GM23338 (cell line): ENCODE results near the gene PDCD1. TPM values are rescaled to one million over a fixed set of nuclear protein-coding genes. Genes with fewer than 3 reads are reported as not detected.

Experiments used
- ATAC-seq: fragments of 200-7000 bp; cut with Tn5 transposase; 3 replicates; pipeline ENCODE4 v1.9.1; 2020
- DNase-seq: peaks from one replicate; pipeline ENCODE4 v3.0.0-alpha.2; 2015; ENCODE audit warnings: low spot score
- H2AFZ ChIP-seq: fragments of 200-600 bp; sonication (generic); 2 replicates; pipeline ENCODE4 v1.8.0; 2016; ENCODE audit warnings: antibody characterized with exemption, mild to moderate bottlenecking, moderate library complexity
- H3F3A ChIP-seq: fragments of 200-600 bp; sonication (generic); replicated peaks from 2 replicates; pipeline ENCODE4 v1.8.0; 2017; ENCODE audit warnings: antibody characterized with exemption, mixed run types, low read depth
- H3K27ac ChIP-seq: fragments of 200-600 bp; sonication (generic); 2 replicates; pipeline ENCODE4 v1.6.1; 2016; ENCODE audit warnings: low read depth
- H3K27me3 ChIP-seq: fragments of 200-600 bp; sonication (generic); 2 replicates; pipeline ENCODE4 v1.8.0; 2016; ENCODE audit warnings: mild to moderate bottlenecking, mixed run types, moderate library complexity; ENCODE audit not compliant: insufficient read depth
- H3K36me3 ChIP-seq: fragments of 200-600 bp; sonication (generic); 2 replicates; pipeline ENCODE4 v1.8.0; 2016; ENCODE audit warnings: mild to moderate bottlenecking; ENCODE audit not compliant: insufficient read depth
- H3K4me1 ChIP-seq: fragments of 200-600 bp; sonication (generic); 2 replicates; pipeline ENCODE4 v1.8.0; 2016; ENCODE audit warnings: mild to moderate bottlenecking, moderate library complexity; ENCODE audit not compliant: insufficient read depth
- H3K4me2 ChIP-seq: fragments of 200-600 bp; sonication (generic); 2 replicates; pipeline ENCODE4 v1.7.1; 2017; ENCODE audit warnings: mixed run types
- H3K4me3 ChIP-seq: fragments of 200-600 bp; sonication (generic); 2 replicates; pipeline ENCODE4 v1.6.1; 2016; ENCODE audit warnings: mixed run types
- H3K79me2 ChIP-seq: fragments of 200-600 bp; sonication (generic); replicated peaks from 2 replicates; pipeline ENCODE4 v1.8.0; 2017; ENCODE audit warnings: mild to moderate bottlenecking; ENCODE audit not compliant: insufficient read depth
- H3K9me2 ChIP-seq: fragments of 200-600 bp; sonication (generic); 2 replicates; pipeline ENCODE4 v1.8.0; 2017; ENCODE audit not compliant: insufficient read depth
- H4K20me1 ChIP-seq: fragments of 200-600 bp; sonication (generic); replicated peaks from 2 replicates; pipeline ENCODE4 v1.8.0; 2017; ENCODE audit warnings: mild to moderate bottlenecking; ENCODE audit not compliant: insufficient read depth
- H3K27ac Mint-ChIP-seq: 2 replicates; pipeline ENCODE4 v1.8.0; 2020; ENCODE audit warnings: inconsistent platforms, mild to moderate bottlenecking, moderate library complexity, mixed read lengths
- H3K27me3 Mint-ChIP-seq: 3 replicates; pipeline ENCODE4 v1.8.0; 2022; ENCODE audit warnings: low read depth, mild to moderate bottlenecking, moderate library complexity, mixed read lengths, inconsistent platforms; ENCODE audit not compliant: insufficient read depth, poor library complexity
- H3K36me3 Mint-ChIP-seq: 3 replicates; pipeline ENCODE4 v1.8.0; 2021; ENCODE audit warnings: low read depth, mild to moderate bottlenecking, inconsistent platforms, moderate library complexity, mixed read lengths
- H3K4me1 Mint-ChIP-seq: 3 replicates; pipeline ENCODE4 v1.8.0; 2020; ENCODE audit warnings: mild to moderate bottlenecking, inconsistent platforms, mixed read lengths
- H3K4me3 Mint-ChIP-seq: 3 replicates; pipeline ENCODE4 v1.8.0; 2021; ENCODE audit warnings: moderate library complexity, mild to moderate bottlenecking, inconsistent platforms, mixed read lengths
- H3K9me3 Mint-ChIP-seq: 3 replicates; pipeline ENCODE4 v1.8.0; 2020; ENCODE audit warnings: moderate library complexity, mild to moderate bottlenecking, inconsistent platforms, mixed read lengths
- CREB1 ChIP-seq: fragments of 250-450 bp; sonication (Bioruptor Pico); IDR thresholded peaks from 2 replicates; pipeline ENCODE4 v1.5.0; 2020; ENCODE audit warnings: low read depth, mild to moderate bottlenecking, moderate library complexity
- CTCF ChIP-seq, 2 experiments: fragments of 200-600 bp in 1 of 2; sonication (generic) in 1 of 2; conservative IDR thresholded peaks; 2 replicates each; pipeline versions ENCODE4 v1.5.1 to v1.6.1; 2016 to 2017; ENCODE audit warnings: antibody characterized with exemption in 2 of 2, low read depth in 2 of 2, mild to moderate bottlenecking in 2 of 2, moderate library complexity in 1 of 2
- EZH2 ChIP-seq: fragments of 200-600 bp; sonication (generic); IDR thresholded peaks from one replicate; pipeline ENCODE4 v1.8.0; 2017; ENCODE audit warnings: antibody characterized with exemption, mild to moderate bottlenecking, low read depth; ENCODE audit not compliant: unreplicated experiment
- EZH2phosphoT487 ChIP-seq: fragments of 200-600 bp; sonication (generic); IDR thresholded peaks from one replicate; pipeline ENCODE4 v1.8.1; 2018; ENCODE audit warnings: antibody characterized with exemption; ENCODE audit not compliant: unreplicated experiment
- JUNB ChIP-seq: IDR thresholded peaks from one replicate; pipeline ENCODE4 v1.6.1; 2016; ENCODE audit warnings: antibody characterized with exemption; ENCODE audit not compliant: unreplicated experiment
- NANOG ChIP-seq: IDR thresholded peaks from 2 replicates; pipeline ENCODE4 v1.6.1; 2016; ENCODE audit warnings: antibody characterized with exemption, borderline replicate concordance
- POLR2AphosphoS5 ChIP-seq: IDR thresholded peaks from 2 replicates; pipeline ENCODE4 v1.6.1; 2016; ENCODE audit warnings: antibody characterized with exemption, low read depth
- REST ChIP-seq: IDR thresholded peaks from one replicate; pipeline ENCODE4 v1.6.1; 2018; ENCODE audit warnings: antibody characterized with exemption; ENCODE audit not compliant: unreplicated experiment
- ZNF114 ChIP-seq: fragments of 250-450 bp; sonication (Bioruptor Pico); IDR thresholded peaks from 2 replicates; pipeline ENCODE4 v1.5.0; 2020; ENCODE audit warnings: mild to moderate bottlenecking, moderate library complexity
- ZNF331 ChIP-seq: fragments of 250-450 bp; sonication (Bioruptor Pico); IDR thresholded peaks from 2 replicates; pipeline ENCODE4 v1.5.0; 2020; ENCODE audit warnings: low read depth, mild to moderate bottlenecking, moderate library complexity
- polyA plus RNA-seq: library from polyadenylated mRNA; unstranded; fragments of >200 nt; fragmentation: Nextera tagmentation; extraction: Ambion mirVana; gene quantifications from 2 replicates; pipeline ENCODE4 v1.2.1, GENCODE V29; 2016
- total RNA-seq: library from RNA; depleted of rRNA; stranded (reverse); fragments of >200 nt; shearing (Covaris generic); gene quantifications from 2 replicates; pipeline ENCODE4 v1.2.3, GENCODE V29; 2014
- TF ChIP-seq, protein P1 (sequence below): fragments of 250-450 bp; sonication (Bioruptor Pico); IDR thresholded peaks from 2 replicates; pipeline ENCODE4 v1.5.0; 2020; ENCODE audit warnings: mild to moderate bottlenecking, moderate library complexity

The PDCD1 gene
- total and polyA plus RNA-seq, 2 experiments from 2014 or later: 0.34 to 0.38 TPM

- no peak overlapping the region for H3K27ac ChIP-seq
- H3K9me3 Mint-ChIP-seq: no peaks in the 10 kb centered on the region
- no peak overlapping the region for H2AFZ ChIP-seq
- no peak overlapping the region for H3K4me3 ChIP-seq
- DNase-seq (no peak), ATAC-seq (no peak)
- no peaks in the 10 kb centered on the region for H3K4me1 ChIP-seq
- no peak overlapping the region for H3K27ac Mint-ChIP-seq
- H3K79me2 ChIP-seq: no peaks in the 10 kb centered on the region
- no peaks in the 10 kb centered on the region for H3K36me3 Mint-ChIP-seq
- no peaks in the 10 kb centered on the region for H4K20me1 ChIP-seq
- H3K4me1 Mint-ChIP-seq: no peaks in the 10 kb centered on the region
- no peaks in the 10 kb centered on the region for H3K36me3 ChIP-seq
- no peaks in the 10 kb centered on the region for H3K27me3 ChIP-seq
- H3F3A ChIP-seq: no peaks in the 10 kb centered on the region
- TF ChIP-seq EZH2phosphoT487 (no peak), JUNB (no peak), ZNF331 (CRISPR knock-in tag) (no peak), CREB1 (CRISPR knock-in tag) (no peak), REST (no peak), CTCF (conservative IDR thresholded peaks at IDR 0.05; ENCODE audit: low read depth in 2 of 2) (no peak), NANOG (no peak), EZH2 (no peak), POLR2AphosphoS5 (no peak), ZNF114 (no peak)
- TF ChIP-seq, protein P1, sequence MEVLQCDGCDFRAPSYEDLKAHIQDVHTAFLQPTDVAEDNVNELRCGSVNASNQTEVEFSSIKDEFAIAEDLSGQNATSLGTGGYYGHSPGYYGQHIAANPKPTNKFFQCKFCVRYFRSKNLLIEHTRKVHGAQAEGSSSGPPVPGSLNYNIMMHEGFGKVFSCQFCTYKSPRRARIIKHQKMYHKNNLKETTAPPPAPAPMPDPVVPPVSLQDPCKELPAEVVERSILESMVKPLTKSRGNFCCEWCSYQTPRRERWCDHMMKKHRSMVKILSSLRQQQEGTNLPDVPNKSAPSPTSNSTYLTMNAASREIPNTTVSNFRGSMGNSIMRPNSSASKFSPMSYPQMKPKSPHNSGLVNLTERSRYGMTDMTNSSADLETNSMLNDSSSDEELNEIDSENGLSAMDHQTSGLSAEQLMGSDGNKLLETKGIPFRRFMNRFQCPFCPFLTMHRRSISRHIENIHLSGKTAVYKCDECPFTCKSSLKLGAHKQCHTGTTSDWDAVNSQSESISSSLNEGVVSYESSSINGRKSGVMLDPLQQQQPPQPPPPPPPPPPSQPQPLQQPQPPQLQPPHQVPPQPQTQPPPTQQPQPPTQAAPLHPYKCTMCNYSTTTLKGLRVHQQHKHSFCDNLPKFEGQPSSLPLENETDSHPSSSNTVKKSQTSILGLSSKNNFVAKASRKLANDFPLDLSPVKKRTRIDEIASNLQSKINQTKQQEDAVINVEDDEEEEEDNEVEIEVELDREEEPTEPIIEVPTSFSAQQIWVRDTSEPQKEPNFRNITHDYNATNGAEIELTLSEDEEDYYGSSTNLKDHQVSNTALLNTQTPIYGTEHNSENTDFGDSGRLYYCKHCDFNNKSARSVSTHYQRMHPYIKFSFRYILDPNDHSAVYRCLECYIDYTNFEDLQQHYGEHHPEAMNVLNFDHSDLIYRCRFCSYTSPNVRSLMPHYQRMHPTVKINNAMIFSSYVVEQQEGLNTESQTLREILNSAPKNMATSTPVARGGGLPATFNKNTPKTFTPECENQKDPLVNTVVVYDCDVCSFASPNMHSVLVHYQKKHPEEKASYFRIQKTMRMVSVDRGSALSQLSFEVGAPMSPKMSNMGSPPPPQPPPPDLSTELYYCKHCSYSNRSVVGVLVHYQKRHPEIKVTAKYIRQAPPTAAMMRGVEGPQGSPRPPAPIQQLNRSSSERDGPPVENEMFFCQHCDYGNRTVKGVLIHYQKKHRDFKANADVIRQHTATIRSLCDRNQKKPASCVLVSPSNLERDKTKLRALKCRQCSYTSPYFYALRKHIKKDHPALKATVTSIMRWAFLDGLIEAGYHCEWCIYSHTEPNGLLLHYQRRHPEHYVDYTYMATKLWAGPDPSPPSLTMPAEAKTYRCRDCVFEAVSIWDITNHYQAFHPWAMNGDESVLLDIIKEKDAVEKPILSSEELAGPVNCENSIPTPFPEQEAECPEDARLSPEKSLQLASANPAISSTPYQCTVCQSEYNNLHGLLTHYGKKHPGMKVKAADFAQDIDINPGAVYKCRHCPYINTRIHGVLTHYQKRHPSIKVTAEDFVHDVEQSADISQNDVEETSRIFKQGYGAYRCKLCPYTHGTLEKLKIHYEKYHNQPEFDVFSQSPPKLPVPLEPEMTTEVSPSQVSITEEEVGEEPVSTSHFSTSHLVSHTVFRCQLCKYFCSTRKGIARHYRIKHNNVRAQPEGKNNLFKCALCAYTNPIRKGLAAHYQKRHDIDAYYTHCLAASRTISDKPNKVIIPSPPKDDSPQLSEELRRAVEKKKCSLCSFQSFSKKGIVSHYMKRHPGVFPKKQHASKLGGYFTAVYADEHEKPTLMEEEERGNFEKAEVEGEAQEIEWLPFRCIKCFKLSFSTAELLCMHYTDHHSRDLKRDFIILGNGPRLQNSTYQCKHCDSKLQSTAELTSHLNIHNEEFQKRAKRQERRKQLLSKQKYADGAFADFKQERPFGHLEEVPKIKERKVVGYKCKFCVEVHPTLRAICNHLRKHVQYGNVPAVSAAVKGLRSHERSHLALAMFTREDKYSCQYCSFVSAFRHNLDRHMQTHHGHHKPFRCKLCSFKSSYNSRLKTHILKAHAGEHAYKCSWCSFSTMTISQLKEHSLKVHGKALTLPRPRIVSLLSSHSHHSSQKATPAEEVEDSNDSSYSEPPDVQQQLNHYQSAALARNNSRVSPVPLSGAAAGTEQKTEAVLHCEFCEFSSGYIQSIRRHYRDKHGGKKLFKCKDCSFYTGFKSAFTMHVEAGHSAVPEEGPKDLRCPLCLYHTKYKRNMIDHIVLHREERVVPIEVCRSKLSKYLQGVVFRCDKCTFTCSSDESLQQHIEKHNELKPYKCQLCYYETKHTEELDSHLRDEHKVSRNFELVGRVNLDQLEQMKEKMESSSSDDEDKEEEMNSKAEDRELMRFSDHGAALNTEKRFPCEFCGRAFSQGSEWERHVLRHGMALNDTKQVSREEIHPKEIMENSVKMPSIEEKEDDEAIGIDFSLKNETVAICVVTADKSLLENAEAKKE: no peak
- H3K4me2 ChIP-seq: no peak overlapping the region
- no peak overlapping the region for H3K4me3 Mint-ChIP-seq
- no peaks in the 10 kb centered on the region for H3K9me2 ChIP-seq
- H3K27me3 Mint-ChIP-seq: peaks cover 9% of the 10 kb centered on the region
These were observed 7.2 kb downstream of the PDCD1 start for GRCh38 chr2:241851325-241852115.
